ENCODE data around the gene SMAD3.

The SMAD3 gene

GRCh38 chr15:67215102-67215501 is 149.7 kb downstream of the SMAD3 start:
- in situ Hi-C loops (cut with HindIII; ENCODE audit: low sequenced_read_pairs), result no loop called here

GRCh38 chr15:67216859-67217258 is 151.5 kb downstream of the SMAD3 start:
- in situ Hi-C loops (cut with HindIII; ENCODE audit: low sequenced_read_pairs), result no loop called here

- in situ Hi-C loops (cut with HindIII; ENCODE audit: low sequenced_read_pairs), result no loop called here
These were observed 153.0 kb downstream of the SMAD3 start for GRCh38 chr15:67218428-67218827.

GRCh38 chr15:67219288-67219687 is 153.9 kb downstream of the SMAD3 start:
- in situ Hi-C loops (cut with HindIII; ENCODE audit: low sequenced_read_pairs), result no loop called here

- in situ Hi-C loops (cut with HindIII; ENCODE audit: low sequenced_read_pairs), result no loop called here
These were observed 159.5 kb downstream of the SMAD3 start for GRCh38 chr15:67224889-67225288.

GRCh38 chr15:67225336-67225735 is 159.9 kb downstream of the SMAD3 start:
- in situ Hi-C loops (cut with HindIII; ENCODE audit: low sequenced_read_pairs), result no loop called here

GRCh38 chr15:67227431-67227830 is 162.0 kb downstream of the SMAD3 start:
- in situ Hi-C loops (cut with HindIII; ENCODE audit: low sequenced_read_pairs), result no loop called here

GRCh38 chr15:67227846-67228245 is 162.4 kb downstream of the SMAD3 start:
- in situ Hi-C loops (cut with HindIII; ENCODE audit: low sequenced_read_pairs), result no loop called here

GRCh38 chr15:67228286-67228685 is 162.9 kb downstream of the SMAD3 start:
- in situ Hi-C loops (cut with HindIII; ENCODE audit: low sequenced_read_pairs), result no loop called here

GRCh38 chr15:67230504-67230903 is 165.1 kb downstream of the SMAD3 start:
- in situ Hi-C loops (cut with HindIII; ENCODE audit: low sequenced_read_pairs), result no loop called here

- in situ Hi-C loops (cut with HindIII; ENCODE audit: low sequenced_read_pairs), result no loop called here
These were observed 167.2 kb downstream of the SMAD3 start for GRCh38 chr15:67232591-67232990.

GRCh38 chr15:67240235-67241131 is 175.1 kb downstream of the SMAD3 start:
- in situ Hi-C loops (cut with HindIII; ENCODE audit: low sequenced_read_pairs), result no loop called here

- in situ Hi-C loops (cut with HindIII; ENCODE audit: low sequenced_read_pairs), result no loop called here
These were observed 175.9 kb downstream of the SMAD3 start for GRCh38 chr15:67241132-67241855.

- in situ Hi-C loops (cut with HindIII; ENCODE audit: low sequenced_read_pairs), result no loop called here
These were observed 177.3 kb downstream of the SMAD3 start for GRCh38 chr15:67242708-67243111.
